Stimulated activated CD8-positive, alpha-beta memory T cell treated with anti-CD3 and anti-CD28 coated beads, Interleukin-15, amount 100 ng/mL, for 1 hour (primary cell): Measurements from ENCODE around the gene THSD4.

Experiments used
- DNase-seq: peaks from one replicate; pipeline ENCODE4 v3.0.0-alpha.2; 2020; ENCODE audit warnings: low read depth

Gene THSD4

GRCh38 chr15:71225851-71226250 lies 110.6 kb downstream of the THSD4 start:
- no peak for DNase-seq

DNA sequence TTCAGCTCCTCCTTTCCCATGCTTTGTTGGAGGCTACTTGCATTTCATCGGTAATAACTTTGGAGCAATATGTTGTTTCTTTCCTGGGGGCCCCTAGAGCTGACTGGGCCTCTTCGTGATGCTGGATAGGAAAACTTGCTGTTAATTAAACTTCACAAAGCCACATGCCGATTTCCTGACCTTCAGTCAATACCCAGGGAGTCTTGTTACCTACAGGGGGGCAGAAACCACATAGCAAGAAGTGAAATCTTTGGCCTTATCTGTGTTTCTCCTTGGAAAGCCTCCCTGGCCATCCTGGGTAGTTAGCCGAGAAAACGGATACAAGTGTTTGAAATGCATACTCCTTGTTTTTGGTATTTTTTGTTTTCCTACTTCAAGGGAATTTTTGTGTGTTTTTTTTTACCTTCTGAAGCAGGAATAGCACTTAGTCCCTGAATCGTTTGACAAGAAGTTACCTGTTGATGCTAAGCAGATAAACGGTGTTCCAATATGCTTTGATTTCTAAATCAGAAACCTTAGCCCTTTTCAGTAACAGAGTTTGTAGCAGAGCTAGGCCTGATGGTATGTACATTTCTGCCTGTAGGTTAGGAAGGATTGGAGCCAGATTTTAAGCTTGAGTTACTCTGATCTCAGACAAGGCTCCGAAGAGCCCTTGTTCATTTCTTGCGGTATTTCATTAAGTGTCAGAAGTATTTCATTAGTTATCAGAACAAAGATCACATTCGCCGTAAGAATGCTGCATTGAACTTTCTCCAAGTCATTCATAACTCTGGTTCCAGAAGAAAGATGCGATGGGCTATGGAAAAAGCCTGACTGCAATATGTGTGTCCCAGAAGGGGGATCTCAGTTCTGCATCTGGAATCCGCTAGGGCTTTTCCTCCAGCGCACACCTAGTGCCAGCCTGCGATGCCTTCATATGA lies 111.5 kb downstream of the THSD4 start:
- no peak for DNase-seq

DNA sequence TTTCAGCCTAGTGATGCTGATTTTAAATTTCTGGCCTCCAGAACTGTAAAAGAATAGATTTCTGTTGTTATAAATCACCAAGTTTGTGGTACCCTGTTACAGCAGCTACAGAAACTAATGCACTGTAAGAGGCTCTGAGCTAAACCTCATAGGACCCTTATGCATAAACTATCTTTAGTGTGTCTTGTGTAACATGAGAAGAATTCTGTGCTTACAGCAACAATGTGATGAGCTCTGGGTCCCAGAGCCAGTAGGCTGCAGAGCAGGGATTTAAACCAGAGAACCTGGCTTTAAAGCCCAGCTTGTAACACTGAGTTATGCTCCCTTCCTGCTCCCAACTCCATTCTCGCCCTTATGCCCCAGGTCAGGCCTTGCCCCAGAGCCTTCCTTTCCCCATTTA lies 113.1 kb downstream of the THSD4 start:
- DNase-seq, result no peak

DNA sequence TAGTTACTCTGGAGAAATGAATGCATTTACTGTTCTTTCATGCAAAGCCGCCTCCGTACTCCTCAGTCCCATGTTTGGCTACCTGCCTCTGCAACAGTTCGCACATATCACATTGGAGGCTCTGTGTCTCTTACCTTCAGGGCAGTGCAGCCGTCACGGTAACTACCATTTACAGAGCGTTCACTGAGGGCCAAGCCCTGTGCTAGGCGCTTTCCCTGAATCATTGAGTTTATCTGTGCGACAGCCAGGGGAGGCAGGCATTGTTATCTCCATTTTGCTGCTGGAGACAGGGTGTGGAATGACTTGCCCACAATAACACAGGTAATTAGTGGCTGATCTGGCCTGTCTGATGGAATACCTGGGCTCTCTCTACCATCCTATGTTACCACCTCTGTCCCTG lies 115.0 kb downstream of the THSD4 start:
- no peak for DNase-seq

GRCh38 chr15:71231758-71232157 lies 116.5 kb downstream of the THSD4 start:
- DNase-seq, result no peak

GRCh38 chr15:71232411-71232810 lies 117.1 kb downstream of the THSD4 start:
- DNase-seq, result no peak

GRCh38 chr15:71237456-71238188 lies 122.4 kb downstream of the THSD4 start:
- no peak for DNase-seq

DNA sequence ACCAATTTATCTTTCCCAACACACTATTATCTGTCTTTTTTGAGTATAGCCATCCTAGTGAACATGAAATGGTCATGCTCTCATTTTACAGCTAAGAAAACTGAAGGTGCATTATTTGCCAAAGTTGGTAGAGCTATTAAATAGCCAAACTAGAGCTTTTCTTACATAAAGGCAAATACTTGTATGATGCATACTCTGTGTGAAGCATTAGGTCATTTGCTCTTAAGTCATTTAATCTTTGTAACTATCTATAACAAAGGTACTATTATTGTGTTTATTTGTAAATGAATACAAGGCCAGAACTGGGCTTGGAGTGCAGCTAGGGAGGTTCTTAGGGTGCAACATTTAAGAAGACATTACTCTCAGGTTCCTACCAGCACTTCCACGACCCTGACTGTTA lies 123.7 kb downstream of the THSD4 start:
- DNase-seq, result no peak

- DNase-seq, result no peak
Measured at GRCh38 chr15:71239592-71240364, 124.5 kb downstream of the THSD4 start.

GRCh38 chr15:71242292-71242691 lies 127.0 kb downstream of the THSD4 start:
- DNase-seq, result no peak

GRCh38 chr15:71244250-71244649 lies 129.0 kb downstream of the THSD4 start:
- no peak for DNase-seq

DNA sequence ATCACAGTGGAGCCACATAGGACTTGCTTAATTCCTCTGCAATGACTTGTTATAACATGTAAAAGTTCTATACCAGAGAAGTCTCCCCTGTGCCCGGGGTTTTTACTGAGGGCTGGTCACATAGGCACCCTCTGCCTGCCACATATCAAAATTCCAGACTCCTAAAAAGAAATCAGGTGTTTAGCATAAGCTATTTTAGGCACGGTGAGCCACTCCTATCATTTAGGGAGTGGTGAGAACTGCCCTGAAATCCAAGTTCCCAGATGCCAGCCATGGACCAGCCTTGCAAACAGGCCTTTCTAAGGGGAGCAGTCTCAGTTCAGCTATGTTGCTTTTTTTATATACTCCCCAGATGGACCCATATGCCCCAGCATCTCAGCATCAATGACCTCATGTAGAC lies 130.3 kb downstream of the THSD4 start:
- no peak for DNase-seq

DNA sequence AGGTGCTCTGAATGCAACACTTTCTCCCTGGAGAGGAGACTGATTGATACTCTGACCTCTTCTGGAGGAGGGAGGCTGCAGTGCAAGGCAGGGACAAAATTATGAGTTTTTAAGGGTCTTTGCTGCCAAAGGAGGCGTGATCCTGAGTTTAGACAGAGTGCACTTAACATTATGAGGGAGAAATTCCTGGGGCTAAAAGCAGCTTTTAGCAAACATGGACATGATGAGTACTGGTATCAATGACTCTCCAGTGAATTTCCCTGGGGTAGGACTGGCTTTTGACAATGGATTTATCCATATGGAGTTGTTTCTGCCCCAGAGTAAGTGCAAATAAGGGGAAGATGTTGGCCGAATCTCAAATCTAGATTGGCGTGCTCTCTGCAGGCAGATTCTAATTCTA lies 133.1 kb downstream of the THSD4 start:
- DNase-seq, result no peak

GRCh38 chr15:71249986-71250385 lies 134.7 kb downstream of the THSD4 start:
- DNase-seq, result no peak

- no peak for DNase-seq
Measured at GRCh38 chr15:71250936-71251583, 135.8 kb downstream of the THSD4 start.

DNA sequence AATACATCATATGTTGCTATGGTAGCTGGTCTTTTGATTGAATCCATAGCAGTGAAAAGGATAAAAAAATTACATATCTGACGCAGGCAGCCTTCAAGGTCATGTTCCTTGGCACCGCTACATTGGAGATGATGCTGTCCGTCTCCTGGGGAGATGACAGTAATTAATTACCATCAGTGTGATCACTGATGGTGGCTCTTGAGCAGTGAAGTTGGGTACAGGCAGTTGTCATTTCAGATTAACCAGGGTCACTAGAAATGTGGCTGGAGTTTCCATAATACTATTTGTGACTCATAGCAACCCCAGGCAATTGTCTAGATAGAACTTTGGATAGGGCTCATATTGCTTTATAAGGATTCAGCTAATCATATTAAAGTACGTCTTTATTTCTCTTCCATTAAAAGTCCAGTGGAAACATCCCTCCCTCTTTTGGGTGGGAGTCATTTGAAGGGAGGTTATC lies 136.3 kb downstream of the THSD4 start:
- DNase-seq, result no peak

GRCh38 chr15:71252044-71252739 lies 136.9 kb downstream of the THSD4 start:
- no peak for DNase-seq

GRCh38 chr15:71252740-71253047 lies 137.4 kb downstream of the THSD4 start:
- DNase-seq, result no peak

GRCh38 chr15:71254491-71254890 lies 139.2 kb downstream of the THSD4 start:
- no peak for DNase-seq

DNA sequence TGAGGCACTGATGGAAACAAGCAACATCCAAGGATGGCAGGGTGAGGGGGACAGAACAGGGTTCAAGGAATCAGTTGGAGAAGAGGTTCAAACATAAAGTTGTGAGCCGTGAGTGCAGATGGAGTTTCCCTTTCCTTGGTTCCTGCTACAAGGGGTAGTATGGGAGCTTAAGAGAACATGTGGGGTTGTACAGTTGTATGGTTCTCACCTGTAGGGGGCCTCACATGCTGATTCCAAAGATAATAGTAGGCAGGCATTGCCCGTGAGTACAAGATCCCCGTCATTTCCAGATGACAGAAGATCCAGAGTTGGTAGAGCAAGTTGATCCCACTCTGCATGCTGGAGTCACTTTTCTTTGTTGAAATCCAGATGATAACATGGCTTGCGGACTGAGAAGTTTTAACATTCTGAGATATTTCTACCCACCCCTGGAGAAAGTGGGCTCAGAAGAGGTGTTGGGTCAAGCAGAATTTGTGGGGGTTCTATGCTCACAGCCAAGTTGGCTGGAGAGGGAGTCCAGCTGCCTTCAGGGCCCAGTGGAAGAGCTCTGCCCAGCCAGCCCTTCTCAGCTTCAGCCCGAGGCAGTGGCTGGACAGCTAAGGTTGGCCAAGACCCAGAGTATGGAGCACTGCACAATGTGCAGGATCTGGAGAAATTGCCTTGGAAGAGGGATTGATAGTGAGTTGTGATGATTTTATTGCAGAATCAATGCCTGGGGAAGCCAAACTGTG lies 141.8 kb downstream of the THSD4 start:
- no peak for DNase-seq

DNA sequence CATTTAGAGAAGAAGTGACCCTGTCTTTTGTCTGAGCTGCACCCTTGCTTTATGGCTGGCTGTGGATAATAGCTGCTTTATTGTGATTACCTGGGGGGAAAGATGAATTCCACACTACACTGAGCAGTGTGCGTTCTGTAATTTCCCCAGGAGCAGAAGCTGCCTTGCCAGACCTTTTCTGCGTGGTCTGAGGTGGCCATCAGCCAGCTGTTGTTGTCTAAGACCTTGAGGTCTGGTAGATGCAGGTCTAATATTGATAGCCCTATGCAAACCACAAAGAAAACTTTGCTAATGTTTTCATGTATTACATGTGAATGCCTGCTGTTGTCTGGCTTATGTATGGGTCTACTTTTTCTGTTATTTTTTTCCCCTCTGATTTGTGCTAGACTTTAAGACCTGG lies 144.6 kb downstream of the THSD4 start:
- DNase-seq, result no peak
